Activated B cell treated with CpG ODN at 0.5 μM for 24 hours (primary cell): Measurements from ENCODE around the gene FAM78B. TPM values are rescaled to one million over a fixed set of nuclear protein-coding genes. Genes with fewer than 3 reads are reported as not detected.

Experiments used
- ATAC-seq: fragments of 200-7000 bp; cut with Tn5 transposase; one replicate; pipeline ENCODE4 v1.10.0; 2021; ENCODE audit warnings: low read depth, mild to moderate bottlenecking, moderate library complexity
- CTCF ChIA-PET: fragments of 350-600 bp; sonication (Branson Sonifier 250); formaldehyde crosslinking; loops from one replicate; lab custom pipeline; 2021; ENCODE audit warnings: antibody characterized with exemption; lab: Charles Lee
- POLR2A ChIA-PET: fragments of 350-600 bp; sonication (Branson Sonifier 250); formaldehyde crosslinking; loops from one replicate; lab custom pipeline; 2021; ENCODE audit warnings: antibody characterized with exemption; lab: Charles Lee
- DNase-seq: peaks from one replicate; pipeline ENCODE4 v3.0.0; 2022
- H3K27ac Mint-ChIP-seq: one replicate; pipeline ENCODE4 v1.8.0; 2020; ENCODE audit warnings: mixed read lengths
- H3K27me3 Mint-ChIP-seq: one replicate; pipeline ENCODE4 v1.8.0; 2021; ENCODE audit warnings: mixed read lengths
- H3K36me3 Mint-ChIP-seq: one replicate; pipeline ENCODE4 v1.8.0; 2021; ENCODE audit warnings: low read depth, mixed read lengths
- H3K4me1 Mint-ChIP-seq: one replicate; pipeline ENCODE4 v1.8.0; 2021; ENCODE audit warnings: mixed read lengths
- H3K4me3 Mint-ChIP-seq: one replicate; pipeline ENCODE4 v1.8.0; 2020; ENCODE audit warnings: mild to moderate bottlenecking, mixed read lengths
- H3K9me3 Mint-ChIP-seq: one replicate; pipeline ENCODE4 v1.8.0; 2020; ENCODE audit warnings: mixed read lengths
- intact Hi-C: fragments of 100-400 bp; cut with micrococcal nuclease; formaldehyde crosslinking; loops from one replicate; pipeline ENCODE4 v1.15.1; 2024
- total RNA-seq: library from RNA; stranded (reverse); gene quantifications from 2 replicates; pipeline ENCODE4 v1.2.3, GENCODE V29; 2022
- TF ChIP-seq, protein P1 (sequence below): fragments of 200-600 bp; IDR thresholded peaks from one replicate; pipeline ENCODE4 v1.8.0; 2022; ENCODE audit warnings: antibody characterized with exemption, mild to moderate bottlenecking

Gene FAM78B
- total RNA-seq, 1 donor from 2014 or later, result 1.00 TPM

DNA sequence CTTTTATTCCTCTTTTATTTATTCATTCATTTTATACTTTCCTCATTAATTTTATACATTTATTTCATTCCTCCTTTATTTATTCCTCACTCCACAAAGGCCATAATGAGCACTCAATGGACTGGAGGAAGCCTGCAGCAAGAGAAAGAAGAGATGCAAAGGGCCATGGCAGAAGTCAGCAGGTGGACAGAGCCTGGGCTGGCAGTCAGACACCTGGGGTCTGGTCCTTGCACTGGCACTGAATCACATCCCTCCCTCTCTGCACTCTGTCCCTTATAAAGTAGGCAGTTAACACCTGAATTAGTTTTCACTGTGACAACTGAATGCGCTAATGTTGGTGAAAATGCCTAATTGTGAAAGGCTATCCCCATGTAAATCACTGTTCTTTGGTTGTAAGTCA, 38.6 kb downstream of the FAM78B start:
- Mint-ChIP-seq H3K4me3 (no peak overlapping the region), H3K27ac (no peak overlapping the region), H3K4me1 (peaks cover 2% of the 10 kb centered on the region), H3K9me3 (peaks cover 5% of the 10 kb centered on the region), H3K27me3 (no peaks in the 10 kb centered on the region), H3K36me3 (no peaks in the 10 kb centered on the region)
- ChIA-PET POLR2A (no interaction called here), CTCF (no interaction called here)
- ATAC-seq (no peak), DNase-seq (no peak)
- TF ChIP-seq, protein P1, sequence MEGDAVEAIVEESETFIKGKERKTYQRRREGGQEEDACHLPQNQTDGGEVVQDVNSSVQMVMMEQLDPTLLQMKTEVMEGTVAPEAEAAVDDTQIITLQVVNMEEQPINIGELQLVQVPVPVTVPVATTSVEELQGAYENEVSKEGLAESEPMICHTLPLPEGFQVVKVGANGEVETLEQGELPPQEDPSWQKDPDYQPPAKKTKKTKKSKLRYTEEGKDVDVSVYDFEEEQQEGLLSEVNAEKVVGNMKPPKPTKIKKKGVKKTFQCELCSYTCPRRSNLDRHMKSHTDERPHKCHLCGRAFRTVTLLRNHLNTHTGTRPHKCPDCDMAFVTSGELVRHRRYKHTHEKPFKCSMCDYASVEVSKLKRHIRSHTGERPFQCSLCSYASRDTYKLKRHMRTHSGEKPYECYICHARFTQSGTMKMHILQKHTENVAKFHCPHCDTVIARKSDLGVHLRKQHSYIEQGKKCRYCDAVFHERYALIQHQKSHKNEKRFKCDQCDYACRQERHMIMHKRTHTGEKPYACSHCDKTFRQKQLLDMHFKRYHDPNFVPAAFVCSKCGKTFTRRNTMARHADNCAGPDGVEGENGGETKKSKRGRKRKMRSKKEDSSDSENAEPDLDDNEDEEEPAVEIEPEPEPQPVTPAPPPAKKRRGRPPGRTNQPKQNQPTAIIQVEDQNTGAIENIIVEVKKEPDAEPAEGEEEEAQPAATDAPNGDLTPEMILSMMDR, result no peak
- intact Hi-C loops, result no loop called here

DNA sequence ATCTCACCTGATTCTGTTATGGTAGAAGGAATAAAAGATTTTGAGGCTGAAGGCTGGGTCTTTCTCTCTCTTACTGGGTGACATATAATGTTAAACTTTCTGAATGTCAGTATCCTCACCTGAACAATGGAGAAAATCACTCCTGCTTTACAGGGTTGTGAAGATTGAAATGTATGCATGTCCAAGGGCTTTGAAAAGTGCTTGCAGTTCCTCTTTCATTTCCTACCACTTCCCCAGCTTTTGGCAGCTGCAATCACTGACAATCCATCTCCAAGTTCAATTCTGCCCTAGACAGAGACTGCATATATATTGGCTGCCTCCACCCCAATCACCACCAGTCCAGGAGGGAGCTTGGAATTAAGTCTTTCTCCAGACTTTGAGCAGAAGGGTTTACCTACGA, 39.8 kb downstream of the FAM78B start:
- ATAC-seq, result no peak
- no peak overlapping the region for H3K27ac Mint-ChIP-seq
- TF ChIP-seq, protein P1, result no peak
- no peaks in the 10 kb centered on the region for H3K36me3 Mint-ChIP-seq
- peaks cover 2% of the 10 kb centered on the region for H3K4me1 Mint-ChIP-seq
- intact Hi-C loops, result no loop called here
- DNase-seq, result no peak
- H3K9me3 Mint-ChIP-seq, result no peaks in the 10 kb centered on the region
- CTCF ChIA-PET, result no interaction called here
- H3K27me3 Mint-ChIP-seq, result no peaks in the 10 kb centered on the region
- POLR2A ChIA-PET, result no interaction called here
- H3K4me3 Mint-ChIP-seq, result no peak overlapping the region

DNA sequence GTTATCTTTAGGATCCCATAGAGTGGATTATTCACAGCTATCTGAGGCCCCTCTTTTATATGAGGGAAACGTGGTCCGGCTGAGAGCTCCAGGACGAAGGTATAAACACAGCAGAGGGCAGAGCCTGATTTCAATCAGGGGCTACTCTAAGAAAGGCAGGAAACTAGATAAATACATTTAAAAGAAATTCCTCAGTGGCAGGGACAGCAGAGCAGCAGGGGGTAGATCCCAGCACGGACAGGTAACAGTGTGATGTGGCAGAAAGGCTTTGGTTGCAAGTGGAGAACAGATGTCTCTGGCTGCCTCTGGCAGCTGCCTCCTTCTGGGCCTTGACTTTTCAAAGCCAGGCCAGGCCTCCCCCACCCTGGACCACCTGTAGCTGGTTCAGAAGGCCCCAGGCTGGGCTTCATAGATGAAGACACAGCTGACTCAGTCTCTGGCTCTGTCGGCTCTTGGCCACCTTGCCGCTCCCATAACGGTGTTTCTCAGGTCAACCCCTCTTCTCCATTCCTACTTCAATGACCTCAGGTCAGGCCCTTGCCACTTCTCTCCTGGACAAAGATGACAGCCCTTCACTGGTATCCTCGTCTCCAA, 43.8 kb downstream of the FAM78B start:
- Mint-ChIP-seq H3K27ac (no peak overlapping the region), H3K9me3 (no peaks in the 10 kb centered on the region), H3K4me3 (no peak overlapping the region), H3K4me1 (peaks cover 2% of the 10 kb centered on the region), H3K36me3 (no peaks in the 10 kb centered on the region), H3K27me3 (no peaks in the 10 kb centered on the region)
- intact Hi-C loops, result no loop called here
- CTCF ChIA-PET, result no interaction called here
- POLR2A ChIA-PET, result no interaction called here
- TF ChIP-seq, protein P1, result no peak
- no peak for DNase-seq
- no peak for ATAC-seq

DNA sequence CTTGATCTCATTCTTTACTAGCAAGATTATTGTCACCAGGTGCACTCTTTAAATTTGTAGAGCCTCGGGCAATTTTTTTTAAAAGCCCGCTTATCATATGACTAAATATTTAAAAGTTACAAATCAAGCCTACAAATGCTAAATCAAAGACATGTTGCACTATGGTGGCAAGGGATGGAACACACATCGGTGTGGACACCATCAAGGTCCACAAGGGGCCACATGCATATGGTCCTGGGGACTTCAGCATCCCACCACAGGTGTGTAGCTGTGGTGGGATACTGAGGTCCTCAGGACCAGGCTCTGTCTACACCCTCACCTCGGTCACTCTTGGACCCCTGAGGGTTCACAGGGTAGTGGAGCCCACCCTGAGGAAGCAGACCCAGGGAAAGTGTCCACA, 45.8 kb downstream of the FAM78B start:
- POLR2A ChIA-PET, result no interaction called here
- no peak for ATAC-seq
- CTCF ChIA-PET, result no interaction called here
- no peaks in the 10 kb centered on the region for H3K36me3 Mint-ChIP-seq
- no peak overlapping the region for H3K4me3 Mint-ChIP-seq
- H3K9me3 Mint-ChIP-seq, result no peaks in the 10 kb centered on the region
- H3K27ac Mint-ChIP-seq, result no peak overlapping the region
- intact Hi-C loops, result no loop called here
- H3K27me3 Mint-ChIP-seq, result no peaks in the 10 kb centered on the region
- no peaks in the 10 kb centered on the region for H3K4me1 Mint-ChIP-seq
- DNase-seq, result no peak
- TF ChIP-seq, protein P1, result no peak

DNA sequence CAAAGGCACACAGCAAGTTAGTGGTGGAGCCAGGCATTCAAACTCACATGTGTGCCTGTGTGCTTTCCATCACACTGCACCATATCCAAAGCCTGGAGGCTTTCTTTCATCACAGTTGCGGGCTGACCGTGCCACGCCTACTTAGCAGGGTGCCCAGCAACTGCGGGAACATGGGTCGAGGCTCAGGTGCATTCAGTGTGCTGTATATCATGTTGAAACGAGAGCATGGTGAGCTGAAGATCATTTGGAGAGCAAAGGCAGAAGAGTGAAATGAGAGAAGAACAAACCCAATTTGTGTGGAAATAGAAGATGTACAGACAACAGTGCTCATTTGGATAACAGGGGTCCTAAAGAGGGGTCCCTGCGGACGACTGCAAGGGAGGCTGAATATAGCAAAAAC, 46.5 kb downstream of the FAM78B start:
- POLR2A ChIA-PET, result no interaction called here
- Mint-ChIP-seq H3K36me3 (no peaks in the 10 kb centered on the region), H3K27me3 (no peaks in the 10 kb centered on the region), H3K4me1 (no peaks in the 10 kb centered on the region), H3K4me3 (no peak overlapping the region), H3K27ac (no peak overlapping the region), H3K9me3 (no peaks in the 10 kb centered on the region)
- TF ChIP-seq, protein P1, result no peak
- CTCF ChIA-PET, result no interaction called here
- no peak for DNase-seq
- intact Hi-C loops, result no loop called here
- ATAC-seq, result no peak
